ENCODE data around the gene PNKD.

PNKD gene

GRCh38 chr2:218317835-218318234 is 47.5 kb downstream of the PNKD start:
- no peak for DNase-seq (ENCODE audit: low read depth)

GRCh38 chr2:218318241-218318640 is 47.9 kb downstream of the PNKD start:
- no peak for DNase-seq (ENCODE audit: low read depth)

GRCh38 chr2:218319813-218320365 is 49.6 kb downstream of the PNKD start:
- DNase-seq (ENCODE audit: low read depth): no peak

GRCh38 chr2:218320704-218321336 is 50.5 kb downstream of the PNKD start:
- no peak for DNase-seq (ENCODE audit: low read depth)

- peak; percentile 72 for DNase-seq (ENCODE audit: low read depth)
Measured at GRCh38 chr2:218322768-218323525, 52.6 kb downstream of the PNKD start.

- DNase-seq (ENCODE audit: low read depth): peak; percentile 57
Measured at GRCh38 chr2:218323526-218324472, 53.5 kb downstream of the PNKD start.

- DNase-seq (ENCODE audit: low read depth): no peak
Measured at GRCh38 chr2:218325566-218326160, 55.3 kb downstream of the PNKD start.

- DNase-seq (ENCODE audit: low read depth): no peak
Measured at GRCh38 chr2:218326315-218326714, 56.0 kb downstream of the PNKD start.

- no peak for DNase-seq (ENCODE audit: low read depth)
Measured at GRCh38 chr2:218327451-218328210, 57.3 kb downstream of the PNKD start.

- no peak for DNase-seq (ENCODE audit: low read depth)
Measured at GRCh38 chr2:218328294-218328693, 58.0 kb downstream of the PNKD start.

GRCh38 chr2:218329027-218329825 is 58.9 kb downstream of the PNKD start:
- no peak for DNase-seq (ENCODE audit: low read depth)

GRCh38 chr2:218329826-218330593 is 59.7 kb downstream of the PNKD start:
- no peak for DNase-seq (ENCODE audit: low read depth)

- no peak for DNase-seq (ENCODE audit: low read depth)
Measured at GRCh38 chr2:218331745-218332144, 61.4 kb downstream of the PNKD start.

GRCh38 chr2:218332288-218332687 is 62.0 kb downstream of the PNKD start:
- no peak for DNase-seq (ENCODE audit: low read depth)

GRCh38 chr2:218332920-218333645 is 62.8 kb downstream of the PNKD start:
- DNase-seq (ENCODE audit: low read depth): no peak

- DNase-seq (ENCODE audit: low read depth): no peak
Measured at GRCh38 chr2:218334531-218334930, 64.2 kb downstream of the PNKD start.

- DNase-seq (ENCODE audit: low read depth): no peak
Measured at GRCh38 chr2:218340656-218341055, 70.3 kb downstream of the PNKD start.

- DNase-seq (ENCODE audit: low read depth): no peak
Measured at GRCh38 chr2:218341381-218341780, 71.1 kb downstream of the PNKD start.

GRCh38 chr2:218342837-218343236 is 72.5 kb downstream of the PNKD start:
- DNase-seq (ENCODE audit: low read depth): no peak
